Glomerular endothelial cell (primary cell): Measurements from ENCODE around the gene MTMR12. TPM values are rescaled to one million over a fixed set of nuclear protein-coding genes. Genes with fewer than 3 reads are reported as not detected.
A peak's percentile ranks its signal among the peaks of the same experiment; 100 is the strongest.
"Not testable (repeated sequence)": the region's sequence is repeated elsewhere in the genome, so short reads cannot be mapped to it uniquely, and the experiment has no call there.

ENCODE experiments used
- DNase-seq: peaks from one replicate; pipeline ENCODE4 v3.0.0-alpha.2; 2011; ENCODE audit warnings: low read depth, low spot score; ENCODE audit errors: extremely low read depth
- total RNA-seq: library from RNA; depleted of rRNA; stranded (reverse); fragments of >200 nt; gene quantifications from 2 replicates; pipeline ENCODE4 v1.2.3, GENCODE V29; 2015

Gene MTMR12
- total RNA-seq, 1 donor from 2014 or later = 46.1 TPM

DNA sequence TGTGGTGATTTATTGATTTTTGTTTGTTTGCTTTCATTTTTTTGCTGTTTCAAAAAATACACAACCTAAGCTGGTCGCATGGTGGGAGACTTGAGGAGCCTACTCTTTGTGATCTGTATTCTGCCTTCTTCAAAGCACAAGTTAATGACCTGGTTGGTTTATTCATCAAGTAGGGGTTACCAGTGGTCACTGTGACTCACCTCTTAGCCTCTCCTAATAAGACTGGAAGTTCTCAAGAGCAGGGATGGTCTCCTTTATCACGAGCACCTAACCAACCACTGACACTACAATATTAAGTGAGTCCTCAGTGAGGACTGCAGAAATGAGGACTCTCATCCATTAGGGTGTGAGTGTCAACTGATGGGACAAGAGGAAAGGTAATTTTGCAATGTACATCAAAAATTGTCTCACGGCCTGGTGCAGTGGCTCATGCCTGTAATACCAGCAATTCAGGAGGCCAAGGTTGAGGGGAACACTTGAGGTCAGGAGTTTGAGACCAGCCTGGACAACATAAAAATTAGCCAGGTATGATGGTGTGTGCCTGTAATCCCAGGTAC is 13.6 kb upstream of the MTMR12 start:
- no peak for DNase-seq

DNA sequence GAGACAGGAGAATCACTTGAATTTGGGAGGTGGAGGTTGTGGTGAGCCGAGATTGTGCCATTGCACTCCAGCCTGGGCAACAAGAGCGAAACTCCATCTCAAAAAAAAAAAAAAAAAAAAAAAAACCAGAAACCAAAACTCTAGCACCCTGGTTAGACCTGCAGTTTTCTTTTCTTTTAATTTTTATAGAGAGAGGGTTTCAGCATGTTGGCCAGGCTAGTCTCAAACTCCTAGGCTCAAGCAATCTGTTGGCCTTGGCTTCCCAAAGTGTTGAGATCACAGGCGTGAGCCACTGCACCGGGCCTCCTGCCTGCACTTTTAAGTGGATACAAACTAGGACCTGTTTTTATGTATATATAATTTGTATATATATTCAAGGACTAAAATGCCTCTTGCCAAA is 12.9 kb upstream of the MTMR12 start:
- no peak for DNase-seq

DNA sequence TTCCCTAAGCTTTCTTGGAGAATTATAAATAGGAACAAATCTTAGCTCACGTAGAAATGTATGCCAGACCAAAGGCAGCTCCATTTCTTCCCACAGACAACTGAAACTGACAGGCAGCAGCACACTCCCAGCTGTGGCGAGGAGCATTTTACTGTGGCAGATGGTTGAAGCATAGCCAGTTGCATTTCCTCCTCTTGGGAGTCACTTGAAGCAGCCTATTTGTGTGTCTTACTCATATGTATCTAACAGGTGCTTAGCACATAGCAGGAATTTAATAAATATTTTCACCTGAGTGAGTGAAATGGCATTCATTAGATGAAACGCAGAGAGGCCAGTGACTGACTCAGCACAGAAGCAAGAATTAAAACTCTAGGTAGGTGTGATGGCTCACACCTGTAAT is 12.3 kb upstream of the MTMR12 start:
- no peak for DNase-seq

DNA sequence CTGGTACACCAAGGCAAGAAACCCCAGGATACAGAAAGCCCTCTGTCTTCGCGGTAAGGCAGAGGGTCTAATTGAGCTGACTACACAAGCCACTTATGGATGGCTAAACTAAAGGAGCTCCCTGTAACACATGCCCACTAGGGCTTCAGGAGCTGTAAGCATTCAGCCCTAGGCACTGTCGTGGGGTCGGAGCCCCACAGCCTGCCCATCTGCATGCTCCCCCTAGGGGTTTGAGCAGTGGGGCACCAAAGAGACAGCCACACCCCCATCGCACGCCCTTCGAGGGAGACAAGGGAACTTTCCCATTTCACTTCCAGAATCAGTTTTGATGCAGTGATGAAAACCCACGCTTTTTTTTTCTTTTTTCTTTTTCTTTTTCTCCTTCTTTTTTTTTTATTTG is 11.0 kb upstream of the MTMR12 start:
- DNase-seq = no peak

DNA sequence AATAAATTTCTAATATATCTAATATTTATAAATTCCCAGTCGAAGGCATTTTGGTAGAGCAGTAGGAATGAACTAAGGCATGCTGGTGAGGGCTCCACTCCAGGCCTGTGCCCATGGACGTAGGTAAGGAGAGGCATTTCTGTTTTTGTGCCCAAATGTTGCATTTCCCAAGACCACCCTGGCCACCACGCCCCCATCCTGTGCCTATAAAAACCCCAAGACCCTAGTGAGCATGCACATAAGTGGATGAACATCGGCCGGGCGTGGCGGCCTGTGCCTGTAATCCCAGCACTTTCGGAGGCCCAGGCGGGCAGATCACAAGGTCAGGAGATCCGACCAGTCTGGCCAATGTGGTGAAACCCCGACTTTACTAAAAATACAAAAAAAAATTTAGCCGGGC is 10.1 kb upstream of the MTMR12 start:
- no peak for DNase-seq

DNA sequence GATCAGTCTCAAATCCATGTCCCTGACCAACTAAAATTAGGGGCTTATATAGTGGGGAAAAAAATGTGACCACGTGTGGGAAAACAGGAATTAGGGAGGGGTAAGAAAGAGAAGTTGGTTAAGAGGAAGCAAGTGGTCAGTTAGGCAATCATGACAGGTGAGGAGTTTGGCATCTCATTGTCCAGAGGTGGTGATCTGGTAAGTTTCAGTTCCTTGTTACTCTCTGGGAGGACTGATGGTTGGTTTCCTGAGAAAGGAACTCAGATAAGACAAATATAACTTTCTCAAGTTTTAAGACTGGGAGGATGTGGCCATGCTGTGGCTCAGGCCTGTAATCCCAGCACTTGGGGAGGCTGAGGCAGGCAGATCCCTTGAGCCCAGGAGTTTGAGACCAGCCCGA is 9.0 kb upstream of the MTMR12 start:
- DNase-seq = not testable (repeated sequence)

DNA sequence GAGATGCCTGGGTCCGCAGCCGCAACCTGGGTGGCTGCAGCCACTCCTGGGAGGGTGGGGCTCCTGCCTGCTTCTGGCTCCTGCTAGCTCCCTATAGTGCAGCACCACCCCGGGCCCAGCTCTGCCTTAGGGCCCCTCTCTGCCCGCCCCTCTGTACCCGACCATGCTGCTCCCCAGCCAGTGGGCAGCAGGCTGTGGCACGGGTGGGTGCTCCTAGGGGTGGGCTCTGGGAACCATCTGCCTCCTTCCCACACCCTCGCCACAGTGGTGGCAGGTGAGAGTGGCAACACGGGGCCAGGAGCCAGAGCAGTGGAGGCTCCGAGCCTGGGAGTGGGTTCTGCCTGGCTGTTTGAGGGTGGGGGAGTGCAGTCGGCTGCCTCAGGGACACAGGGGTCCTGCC is 7.8 kb upstream of the MTMR12 start:
- no peak for DNase-seq

DNA sequence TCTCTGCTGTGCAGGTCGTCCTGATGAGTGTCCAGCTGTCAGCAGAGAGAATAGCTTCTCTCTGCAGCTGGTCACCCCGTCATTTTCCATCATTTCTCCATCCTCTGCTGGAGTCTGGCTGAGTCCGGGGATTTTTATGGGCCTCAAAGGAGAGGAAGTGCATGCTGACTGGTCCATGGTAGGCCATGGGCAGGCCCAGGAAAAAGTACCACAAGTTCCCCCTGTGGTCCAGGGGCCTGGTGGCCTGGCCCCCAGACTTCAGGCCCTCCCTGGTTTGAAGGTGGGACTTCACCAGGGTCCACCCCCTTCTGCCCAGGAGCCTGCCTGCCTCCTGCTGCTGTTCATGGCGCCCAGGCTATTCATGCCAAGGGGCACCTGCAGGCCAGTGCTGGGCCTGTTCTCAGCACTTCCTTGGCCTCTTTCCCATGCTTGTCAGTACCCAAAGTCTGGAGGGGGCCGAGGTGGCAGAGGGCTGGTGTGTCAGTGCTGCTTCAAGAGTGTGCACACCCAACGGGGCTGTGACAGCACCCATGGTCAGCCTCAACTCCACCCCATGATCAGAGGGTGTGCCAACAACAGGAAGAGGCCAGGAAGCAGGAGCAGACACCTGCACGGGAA is 7.3 kb upstream of the MTMR12 start:
- no peak for DNase-seq

DNA sequence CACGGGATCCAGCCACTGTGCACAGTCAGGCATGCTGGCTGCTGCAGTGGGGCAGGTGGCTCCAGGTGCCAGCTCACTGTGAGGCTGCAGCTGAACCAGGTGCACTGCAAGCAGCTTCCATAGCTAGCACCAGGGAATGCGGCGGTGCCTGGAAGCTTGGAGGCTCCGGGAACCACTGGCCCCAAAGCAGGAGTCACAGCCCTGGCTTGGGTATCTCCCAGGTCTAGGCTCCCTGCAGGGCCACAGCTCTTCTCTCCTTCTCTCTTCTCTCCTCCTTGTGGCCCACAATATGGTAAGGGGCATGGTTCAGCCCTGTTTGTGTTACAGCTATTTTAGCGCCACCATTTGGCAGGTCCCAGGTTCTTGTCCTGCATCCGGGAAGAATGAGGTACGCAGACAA is 6.7 kb upstream of the MTMR12 start:
- no peak for DNase-seq

DNA sequence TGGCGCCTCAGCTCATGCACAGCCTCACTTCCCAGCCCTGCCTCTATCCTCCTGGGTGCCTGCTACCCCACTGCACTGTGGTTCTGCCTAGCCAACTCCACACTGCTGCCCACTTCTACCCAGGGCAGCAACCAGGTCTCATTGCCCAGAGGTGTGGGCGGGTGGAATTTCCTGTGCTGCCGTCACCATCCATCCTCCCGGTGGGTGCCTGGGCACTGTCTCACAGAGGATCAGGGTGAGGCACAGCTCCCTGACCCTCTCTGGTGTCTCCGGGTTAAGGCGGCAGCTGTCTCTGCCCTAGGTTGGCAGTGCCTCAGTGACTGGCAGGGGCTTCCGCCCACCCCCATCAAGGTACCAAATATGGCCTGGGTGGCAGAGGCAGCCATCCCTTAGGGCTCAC is 4.3 kb upstream of the MTMR12 start:
- DNase-seq = no peak

DNA sequence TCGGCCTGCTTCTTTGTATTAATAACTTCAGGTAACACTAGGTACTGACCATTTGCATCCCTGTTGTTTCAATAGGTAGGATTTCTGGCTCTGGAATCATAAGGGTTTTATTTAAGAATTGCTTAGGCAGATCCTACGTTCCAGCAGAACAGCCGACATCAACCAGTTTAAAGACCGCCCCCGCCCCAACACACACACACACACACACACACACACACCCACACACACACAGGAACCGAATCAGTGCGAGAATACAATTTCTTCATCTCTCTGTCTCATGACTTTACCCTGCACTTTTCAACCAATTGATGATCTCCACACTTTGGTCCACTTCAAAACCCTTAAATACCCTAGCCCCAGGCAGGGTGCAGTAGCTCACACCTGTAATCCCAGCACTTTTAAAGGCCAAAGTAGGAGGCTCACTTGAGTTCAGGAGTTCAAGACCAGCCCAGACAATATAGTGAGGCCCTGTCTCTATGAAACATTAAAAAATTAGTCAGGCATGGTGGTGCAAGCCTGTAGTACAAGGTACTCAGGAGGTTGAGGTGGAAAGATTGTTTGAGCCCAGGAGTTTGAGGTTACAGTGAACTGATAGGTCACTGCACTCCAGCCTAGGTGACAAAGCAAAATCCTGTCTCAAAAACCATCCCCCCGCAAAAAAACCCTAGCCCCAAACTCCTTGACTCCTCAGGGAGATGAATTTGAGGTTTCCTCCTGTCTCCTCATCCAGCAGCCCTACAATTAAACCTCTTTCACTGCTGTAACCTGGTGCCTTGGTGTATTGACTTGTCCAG is 2.7 kb upstream of the MTMR12 start:
- no peak for DNase-seq

DNA sequence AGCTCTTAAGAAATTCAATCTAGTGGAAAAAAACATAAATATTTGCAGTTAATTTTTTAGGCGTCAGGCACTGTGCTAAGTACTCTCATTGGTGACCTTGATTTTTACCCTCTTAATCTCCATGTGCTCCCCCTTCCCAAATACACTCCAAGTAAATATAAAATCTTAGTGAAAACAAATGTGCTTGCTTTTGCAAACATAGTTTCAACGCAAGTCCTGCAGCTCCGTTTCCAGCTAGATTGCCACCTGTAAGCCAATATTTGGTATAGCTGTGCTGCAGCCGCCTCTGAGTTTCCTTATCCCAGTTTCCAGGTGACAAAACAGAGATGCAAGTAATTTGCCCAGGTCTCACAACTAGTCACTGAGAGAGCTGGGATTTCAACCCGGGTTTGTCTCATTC is 1.9 kb upstream of the MTMR12 start:
- no peak for DNase-seq

DNA sequence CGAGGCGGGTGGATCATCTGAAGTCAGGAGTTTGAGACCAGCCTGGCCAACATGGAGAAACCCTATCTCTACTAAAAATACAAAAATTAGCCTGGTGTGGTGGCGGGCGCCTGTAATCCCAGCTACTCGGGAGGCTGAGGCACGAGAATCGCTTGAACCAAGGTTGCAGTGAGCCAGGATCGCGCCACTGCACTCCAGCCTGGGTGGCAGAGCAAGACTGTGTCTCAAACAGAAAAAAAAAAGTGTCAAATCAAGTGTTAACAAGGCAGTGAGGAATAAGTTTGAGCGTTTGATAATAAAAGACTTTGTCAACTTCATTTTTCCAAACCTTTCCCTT is 1.4 kb upstream of the MTMR12 start:
- not testable (repeated sequence) for DNase-seq

DNA sequence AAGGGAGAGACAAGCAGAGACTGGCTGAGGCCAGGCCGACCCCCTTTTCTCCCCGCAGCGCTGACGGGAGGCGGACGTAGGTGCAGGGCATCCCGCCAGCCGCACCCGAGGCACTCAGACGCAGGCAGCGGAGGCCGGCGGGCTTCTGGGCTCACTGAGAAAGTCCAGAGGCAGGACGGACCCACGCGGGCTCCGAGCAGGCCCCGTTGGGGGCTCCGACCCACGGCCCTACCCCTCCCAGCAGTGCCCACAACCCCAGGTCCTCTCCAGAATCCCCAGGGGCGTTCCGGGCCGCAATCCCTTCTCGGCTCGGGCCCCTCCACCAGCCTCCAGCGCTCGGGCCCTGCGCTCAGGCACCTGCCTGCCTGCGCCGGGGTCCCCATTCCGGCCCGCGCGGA is 543 bp downstream of the MTMR12 start:
- peak; percentile 9 for DNase-seq

DNA sequence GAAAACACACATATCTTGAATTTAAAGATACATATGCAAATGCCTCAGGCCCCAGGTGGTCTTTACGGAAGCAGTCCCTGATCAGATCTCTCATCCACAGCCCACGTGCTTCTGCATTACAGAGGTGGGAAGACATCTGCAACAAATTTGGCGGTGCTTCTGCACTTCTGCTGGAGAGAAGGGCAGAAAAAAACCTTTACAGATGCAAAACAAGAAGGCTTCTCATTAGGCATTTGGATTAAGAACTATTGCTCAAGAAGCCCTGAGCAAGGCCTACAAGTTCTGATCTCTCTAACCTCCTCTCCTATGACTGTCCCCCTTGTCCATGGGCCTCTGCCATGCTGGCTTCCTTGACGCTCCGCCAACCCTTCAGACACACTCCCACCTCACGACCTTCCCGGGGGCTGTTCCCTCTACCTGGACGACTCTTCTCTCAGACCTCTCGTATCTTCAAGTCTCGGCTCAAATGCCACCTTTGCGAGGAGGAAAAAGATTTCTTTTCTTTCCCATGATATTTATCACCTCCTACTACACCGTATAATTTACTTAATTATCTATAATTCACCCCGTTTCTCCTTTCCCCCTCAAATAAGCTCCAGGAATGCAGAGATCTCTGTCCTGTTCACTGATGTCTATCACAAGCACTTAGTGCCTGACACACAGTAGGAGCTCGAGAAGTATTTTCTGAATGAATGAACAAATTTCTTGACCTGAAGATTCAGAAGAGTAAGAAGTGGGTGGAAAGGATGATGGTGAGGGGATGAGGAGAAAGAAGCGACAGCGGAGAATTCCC is 1.1 kb downstream of the MTMR12 start:
- no peak for DNase-seq

DNA sequence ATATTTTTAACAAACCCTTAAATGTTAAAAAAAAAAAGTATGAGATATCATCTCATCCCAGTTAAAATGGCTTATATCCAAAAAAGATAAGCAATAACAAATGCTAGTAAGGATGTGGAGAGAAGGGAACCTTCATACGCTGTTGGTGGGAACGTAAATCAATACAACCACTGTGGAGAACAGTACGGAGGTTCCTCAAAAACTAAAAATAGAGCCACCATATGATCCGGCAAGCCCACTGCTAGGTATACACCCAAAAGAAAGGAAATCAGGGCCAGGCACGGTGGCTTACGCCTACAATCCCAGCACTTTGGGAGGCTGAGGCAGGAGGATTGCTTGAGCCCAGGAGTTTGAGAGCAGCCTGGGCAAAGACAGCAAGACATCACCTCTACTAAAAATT is 3.0 kb downstream of the MTMR12 start:
- no peak for DNase-seq

DNA sequence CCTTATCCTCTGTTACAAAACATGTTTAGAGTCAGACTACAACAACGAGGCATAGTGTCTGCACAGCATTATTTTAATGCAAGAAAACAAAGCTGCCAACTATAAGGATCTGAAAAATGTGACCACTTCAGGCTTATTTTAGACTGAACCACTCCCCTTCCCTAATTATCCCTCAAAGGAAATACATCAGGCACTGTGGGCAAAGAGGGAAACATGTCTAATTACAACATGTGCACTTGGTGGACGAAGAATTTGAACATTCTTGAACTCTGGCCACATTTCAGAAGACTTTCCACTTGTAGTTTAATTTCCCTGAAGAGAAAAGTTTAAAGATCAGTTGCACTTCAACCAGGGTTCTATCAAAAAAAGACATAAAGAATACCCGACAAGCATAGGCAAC is 3.8 kb downstream of the MTMR12 start:
- DNase-seq = no peak

DNA sequence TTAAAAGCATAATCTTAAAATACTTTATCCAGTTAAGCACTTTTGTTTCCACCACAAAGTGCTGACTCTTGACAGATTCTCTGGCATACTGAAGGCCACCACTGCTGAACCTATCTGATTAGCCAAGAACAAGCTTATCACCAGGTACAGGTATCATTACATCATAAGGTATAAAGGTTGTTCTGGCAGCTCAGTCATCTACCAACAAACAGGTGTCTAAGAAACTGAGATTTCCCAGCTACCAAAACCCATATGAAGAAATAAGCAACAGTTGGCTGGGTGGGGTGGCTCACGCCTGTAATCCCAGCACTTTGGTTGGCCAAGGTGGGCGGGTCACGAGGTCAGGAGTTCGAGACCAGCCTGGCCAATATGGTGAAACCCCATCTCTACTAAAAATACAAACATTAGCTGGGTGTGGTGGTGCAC is 5.0 kb downstream of the MTMR12 start:
- DNase-seq = no peak

DNA sequence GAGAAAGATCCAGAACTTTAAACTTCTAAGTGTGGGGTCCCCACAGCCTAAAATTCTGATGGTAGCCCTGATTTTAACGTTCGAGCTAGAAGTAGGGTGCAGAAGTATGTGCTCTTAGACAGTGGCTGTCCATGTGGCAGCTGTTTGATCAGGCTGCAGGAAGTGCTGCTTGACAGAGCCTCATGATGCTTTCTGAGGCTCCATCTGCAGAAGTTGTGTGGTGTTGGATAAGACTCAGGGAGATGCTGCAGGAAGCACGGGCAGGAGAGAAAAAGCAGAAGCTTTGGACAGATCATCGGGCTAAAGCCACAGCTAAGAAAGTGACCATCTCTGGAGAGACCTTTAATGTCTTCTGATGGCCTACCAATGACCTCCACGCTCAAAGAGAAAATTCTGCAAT is 8.1 kb downstream of the MTMR12 start:
- no peak for DNase-seq

DNA sequence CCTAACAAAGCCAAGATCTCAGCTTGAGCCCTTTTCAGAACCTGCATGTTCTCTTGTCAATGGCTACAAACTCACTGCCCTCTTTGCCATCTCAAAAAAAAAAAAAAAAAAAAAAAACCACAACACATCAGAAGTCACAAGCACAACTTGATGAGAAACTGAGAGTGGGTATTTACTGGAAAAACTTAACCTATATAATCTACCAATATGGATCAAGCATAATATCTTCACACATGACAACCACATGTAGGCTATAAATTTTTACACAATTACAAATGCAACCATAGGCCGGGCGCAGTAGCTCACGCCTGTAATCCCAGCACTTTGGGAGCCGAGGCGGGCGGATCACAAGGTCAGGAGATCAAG is 9.0 kb downstream of the MTMR12 start:
- DNase-seq = no peak

DNA sequence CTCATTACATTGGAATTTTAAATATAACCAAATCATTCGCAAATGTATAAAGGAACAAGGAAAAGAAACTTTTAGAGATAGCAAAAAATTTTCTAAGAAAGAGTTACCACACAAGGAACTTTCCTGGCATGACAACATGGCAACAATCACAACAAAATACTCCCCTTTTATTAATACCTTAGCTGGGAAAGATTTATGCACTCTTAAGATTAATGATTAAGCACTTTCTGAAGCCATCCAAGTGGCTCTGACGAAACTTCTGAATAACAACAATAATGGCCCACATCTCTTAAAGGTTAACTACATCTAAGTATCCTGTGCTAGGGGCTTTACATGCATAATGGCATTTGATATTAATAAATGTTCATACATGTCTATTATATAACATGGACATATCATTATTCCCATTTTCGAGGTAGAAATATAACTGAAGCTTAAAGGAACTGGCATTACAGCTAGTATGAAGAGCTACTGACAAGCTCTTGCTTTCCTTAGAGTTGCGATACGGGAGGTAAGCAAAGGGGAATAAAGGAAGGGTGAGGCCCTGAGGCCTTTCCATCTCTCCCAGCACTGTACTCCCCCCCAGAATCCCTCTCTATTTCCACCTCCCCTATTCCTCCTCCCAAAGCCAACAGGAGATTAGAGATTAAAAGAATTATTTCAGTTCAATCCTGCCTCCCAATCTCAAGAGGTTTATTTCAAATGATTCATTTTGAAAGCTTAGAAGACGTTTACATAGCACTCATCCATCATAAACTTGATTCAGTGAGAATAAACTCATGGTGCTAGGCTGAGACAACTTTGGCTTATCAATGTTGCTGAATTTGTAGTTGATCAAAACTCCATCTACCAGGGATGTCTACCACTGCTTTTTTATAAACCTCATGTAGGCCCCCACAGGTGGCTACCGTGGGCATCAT is 9.6 kb downstream of the MTMR12 start:
- DNase-seq = no peak
